ENCODE data around the gene DIAPH2.

The DIAPH2 gene

DNA sequence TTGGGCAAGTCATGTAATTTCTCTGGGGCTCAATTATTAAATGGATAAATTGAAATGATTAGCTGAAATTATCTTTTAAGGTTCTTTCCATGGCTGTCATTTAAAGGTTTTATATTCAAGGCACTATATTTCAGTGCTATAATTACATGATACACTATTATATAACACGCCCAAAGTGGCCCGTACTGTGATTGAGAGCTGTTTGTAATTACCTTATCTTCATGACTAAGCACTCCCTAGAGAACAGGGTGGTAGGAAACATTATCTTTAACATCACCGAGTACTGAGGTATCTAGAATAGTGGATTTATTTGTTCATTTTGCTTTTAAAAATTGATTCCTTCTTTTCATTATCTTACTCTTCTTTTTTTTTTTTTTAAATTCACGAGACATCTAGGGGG is 79.0 kb downstream of the DIAPH2 start (continued):
- TF ChIP-seq SNAI2 (CRISPR knock-in tag; IDR thresholded peaks at IDR 0.05), result no peak
- no peak for TF ChIP-seq ISL1 (CRISPR knock-in tag; IDR thresholded peaks at IDR 0.05)
- no peak for TF ChIP-seq ARNTL (CRISPR knock-in tag; IDR thresholded peaks at IDR 0.05; ENCODE audit: borderline replicate concordance, low read depth)

DNA sequence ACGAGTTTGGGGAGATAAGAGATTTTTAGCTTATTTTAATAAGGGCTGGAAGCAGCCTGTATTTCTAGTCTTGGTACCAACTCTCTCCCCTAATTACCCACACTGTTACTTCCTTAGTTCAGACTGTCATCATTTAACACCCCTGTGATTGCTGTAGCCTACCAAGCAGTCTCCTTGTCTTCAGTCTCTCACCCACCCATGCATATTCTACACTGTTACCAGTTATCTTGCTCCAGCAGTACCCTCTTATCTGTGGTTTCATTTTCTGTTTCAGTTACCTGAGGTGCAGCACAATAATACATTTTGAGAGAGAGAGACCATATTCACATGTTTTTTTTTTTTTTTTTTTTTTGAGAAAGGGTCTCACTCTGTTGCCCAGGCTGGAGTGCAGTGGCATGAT is 80.2 kb downstream of the DIAPH2 start:
- no peak for ATAC-seq
- TF ChIP-seq, protein P1, sequence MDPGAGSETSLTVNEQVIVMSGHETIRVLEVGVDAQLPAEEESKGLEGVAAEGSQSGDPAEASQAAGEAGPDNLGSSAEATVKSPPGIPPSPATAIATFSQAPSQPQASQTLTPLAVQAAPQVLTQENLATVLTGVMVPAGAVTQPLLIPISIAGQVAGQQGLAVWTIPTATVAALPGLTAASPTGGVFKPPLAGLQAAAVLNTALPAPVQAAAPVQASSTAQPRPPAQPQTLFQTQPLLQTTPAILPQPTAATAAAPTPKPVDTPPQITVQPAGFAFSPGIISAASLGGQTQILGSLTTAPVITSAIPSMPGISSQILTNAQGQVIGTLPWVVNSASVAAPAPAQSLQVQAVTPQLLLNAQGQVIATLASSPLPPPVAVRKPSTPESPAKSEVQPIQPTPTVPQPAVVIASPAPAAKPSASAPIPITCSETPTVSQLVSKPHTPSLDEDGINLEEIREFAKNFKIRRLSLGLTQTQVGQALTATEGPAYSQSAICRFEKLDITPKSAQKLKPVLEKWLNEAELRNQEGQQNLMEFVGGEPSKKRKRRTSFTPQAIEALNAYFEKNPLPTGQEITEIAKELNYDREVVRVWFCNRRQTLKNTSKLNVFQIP (CRISPR knock-in tag; IDR thresholded peaks at IDR 0.05; ENCODE audit: borderline replicate concordance, low read depth), result no peak
- TF ChIP-seq ARNTL (CRISPR knock-in tag; IDR thresholded peaks at IDR 0.05; ENCODE audit: borderline replicate concordance, low read depth), result no peak
- TF ChIP-seq CSDC2 (CRISPR knock-in tag; IDR thresholded peaks at IDR 0.05), result no peak
- TF ChIP-seq, protein P2, sequence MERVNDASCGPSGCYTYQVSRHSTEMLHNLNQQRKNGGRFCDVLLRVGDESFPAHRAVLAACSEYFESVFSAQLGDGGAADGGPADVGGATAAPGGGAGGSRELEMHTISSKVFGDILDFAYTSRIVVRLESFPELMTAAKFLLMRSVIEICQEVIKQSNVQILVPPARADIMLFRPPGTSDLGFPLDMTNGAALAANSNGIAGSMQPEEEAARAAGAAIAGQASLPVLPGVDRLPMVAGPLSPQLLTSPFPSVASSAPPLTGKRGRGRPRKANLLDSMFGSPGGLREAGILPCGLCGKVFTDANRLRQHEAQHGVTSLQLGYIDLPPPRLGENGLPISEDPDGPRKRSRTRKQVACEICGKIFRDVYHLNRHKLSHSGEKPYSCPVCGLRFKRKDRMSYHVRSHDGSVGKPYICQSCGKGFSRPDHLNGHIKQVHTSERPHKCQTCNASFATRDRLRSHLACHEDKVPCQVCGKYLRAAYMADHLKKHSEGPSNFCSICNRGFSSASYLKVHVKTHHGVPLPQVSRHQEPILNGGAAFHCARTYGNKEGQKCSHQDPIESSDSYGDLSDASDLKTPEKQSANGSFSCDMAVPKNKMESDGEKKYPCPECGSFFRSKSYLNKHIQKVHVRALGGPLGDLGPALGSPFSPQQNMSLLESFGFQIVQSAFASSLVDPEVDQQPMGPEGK (CRISPR knock-in tag; IDR thresholded peaks at IDR 0.05; ENCODE audit: borderline replicate concordance), result no peak
- no peak for TF ChIP-seq ESRRG (CRISPR knock-in tag; IDR thresholded peaks at IDR 0.05)
- no peak for TF ChIP-seq RARB (CRISPR knock-in tag; IDR thresholded peaks at IDR 0.05)
- TF ChIP-seq TCF4 (CRISPR knock-in tag; IDR thresholded peaks at IDR 0.05; ENCODE audit: borderline replicate concordance), result no peak
- TF ChIP-seq ZNF8 (CRISPR knock-in tag; IDR thresholded peaks at IDR 0.05), result no peak
- no peak for TF ChIP-seq SNAI2 (CRISPR knock-in tag; IDR thresholded peaks at IDR 0.05)
- TF ChIP-seq ZNF565 (CRISPR knock-in tag; conservative IDR thresholded peaks at IDR 0.05; ENCODE audit: low read depth), result no peak

DNA sequence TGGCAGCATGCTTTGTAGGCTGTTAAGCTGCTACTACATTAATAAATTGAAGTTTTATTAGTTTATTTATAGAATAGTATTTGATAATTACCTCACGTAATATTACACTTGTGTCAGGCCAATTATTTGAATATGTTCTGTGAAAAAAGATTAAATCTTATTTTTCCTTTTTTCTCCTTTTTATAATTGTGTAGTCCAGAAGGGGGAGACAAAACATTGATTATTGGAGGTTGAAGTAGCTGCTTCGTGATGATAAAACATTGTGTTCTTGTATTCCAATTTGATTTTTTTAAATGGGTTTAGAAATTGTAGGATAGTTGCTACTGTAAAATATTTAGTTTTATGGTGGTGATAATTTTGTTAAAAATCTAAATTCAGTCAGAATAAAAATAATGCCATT is 85.7 kb downstream of the DIAPH2 start:
- ATAC-seq, result no peak
- no peak for TF ChIP-seq GLIS3 (CRISPR knock-in tag; IDR thresholded peaks at IDR 0.05)
- TF ChIP-seq CSDC2 (CRISPR knock-in tag; IDR thresholded peaks at IDR 0.05), result no peak
- TF ChIP-seq, protein P3, sequence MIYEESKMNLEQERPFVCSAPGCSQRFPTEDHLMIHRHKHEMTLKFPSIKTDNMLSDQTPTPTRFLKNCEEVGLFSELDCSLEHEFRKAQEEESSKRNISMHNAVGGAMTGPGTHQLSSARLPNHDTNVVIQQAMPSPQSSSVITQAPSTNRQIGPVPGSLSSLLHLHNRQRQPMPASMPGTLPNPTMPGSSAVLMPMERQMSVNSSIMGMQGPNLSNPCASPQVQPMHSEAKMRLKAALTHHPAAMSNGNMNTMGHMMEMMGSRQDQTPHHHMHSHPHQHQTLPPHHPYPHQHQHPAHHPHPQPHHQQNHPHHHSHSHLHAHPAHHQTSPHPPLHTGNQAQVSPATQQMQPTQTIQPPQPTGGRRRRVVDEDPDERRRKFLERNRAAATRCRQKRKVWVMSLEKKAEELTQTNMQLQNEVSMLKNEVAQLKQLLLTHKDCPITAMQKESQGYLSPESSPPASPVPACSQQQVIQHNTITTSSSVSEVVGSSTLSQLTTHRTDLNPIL (CRISPR knock-in tag; IDR thresholded peaks at IDR 0.05; ENCODE audit: low read depth), result no peak
- no peak for TF ChIP-seq ZFP3 (CRISPR knock-in tag; IDR thresholded peaks at IDR 0.05)
- no peak for TF ChIP-seq ZNF565 (CRISPR knock-in tag; conservative IDR thresholded peaks at IDR 0.05; ENCODE audit: low read depth)
- TF ChIP-seq, protein P4, sequence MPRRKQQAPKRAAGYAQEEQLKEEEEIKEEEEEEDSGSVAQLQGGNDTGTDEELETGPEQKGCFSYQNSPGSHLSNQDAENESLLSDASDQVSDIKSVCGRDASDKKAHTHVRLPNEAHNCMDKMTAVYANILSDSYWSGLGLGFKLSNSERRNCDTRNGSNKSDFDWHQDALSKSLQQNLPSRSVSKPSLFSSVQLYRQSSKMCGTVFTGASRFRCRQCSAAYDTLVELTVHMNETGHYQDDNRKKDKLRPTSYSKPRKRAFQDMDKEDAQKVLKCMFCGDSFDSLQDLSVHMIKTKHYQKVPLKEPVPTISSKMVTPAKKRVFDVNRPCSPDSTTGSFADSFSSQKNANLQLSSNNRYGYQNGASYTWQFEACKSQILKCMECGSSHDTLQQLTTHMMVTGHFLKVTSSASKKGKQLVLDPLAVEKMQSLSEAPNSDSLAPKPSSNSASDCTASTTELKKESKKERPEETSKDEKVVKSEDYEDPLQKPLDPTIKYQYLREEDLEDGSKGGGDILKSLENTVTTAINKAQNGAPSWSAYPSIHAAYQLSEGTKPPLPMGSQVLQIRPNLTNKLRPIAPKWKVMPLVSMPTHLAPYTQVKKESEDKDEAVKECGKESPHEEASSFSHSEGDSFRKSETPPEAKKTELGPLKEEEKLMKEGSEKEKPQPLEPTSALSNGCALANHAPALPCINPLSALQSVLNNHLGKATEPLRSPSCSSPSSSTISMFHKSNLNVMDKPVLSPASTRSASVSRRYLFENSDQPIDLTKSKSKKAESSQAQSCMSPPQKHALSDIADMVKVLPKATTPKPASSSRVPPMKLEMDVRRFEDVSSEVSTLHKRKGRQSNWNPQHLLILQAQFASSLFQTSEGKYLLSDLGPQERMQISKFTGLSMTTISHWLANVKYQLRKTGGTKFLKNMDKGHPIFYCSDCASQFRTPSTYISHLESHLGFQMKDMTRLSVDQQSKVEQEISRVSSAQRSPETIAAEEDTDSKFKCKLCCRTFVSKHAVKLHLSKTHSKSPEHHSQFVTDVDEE (CRISPR knock-in tag; IDR thresholded peaks at IDR 0.05), result no peak
- TF ChIP-seq ARNTL (CRISPR knock-in tag; IDR thresholded peaks at IDR 0.05; ENCODE audit: borderline replicate concordance, low read depth), result no peak
- TF ChIP-seq BACH2 (CRISPR knock-in tag; IDR thresholded peaks at IDR 0.05; ENCODE audit: borderline replicate concordance), result no peak
- TF ChIP-seq, protein P5, sequence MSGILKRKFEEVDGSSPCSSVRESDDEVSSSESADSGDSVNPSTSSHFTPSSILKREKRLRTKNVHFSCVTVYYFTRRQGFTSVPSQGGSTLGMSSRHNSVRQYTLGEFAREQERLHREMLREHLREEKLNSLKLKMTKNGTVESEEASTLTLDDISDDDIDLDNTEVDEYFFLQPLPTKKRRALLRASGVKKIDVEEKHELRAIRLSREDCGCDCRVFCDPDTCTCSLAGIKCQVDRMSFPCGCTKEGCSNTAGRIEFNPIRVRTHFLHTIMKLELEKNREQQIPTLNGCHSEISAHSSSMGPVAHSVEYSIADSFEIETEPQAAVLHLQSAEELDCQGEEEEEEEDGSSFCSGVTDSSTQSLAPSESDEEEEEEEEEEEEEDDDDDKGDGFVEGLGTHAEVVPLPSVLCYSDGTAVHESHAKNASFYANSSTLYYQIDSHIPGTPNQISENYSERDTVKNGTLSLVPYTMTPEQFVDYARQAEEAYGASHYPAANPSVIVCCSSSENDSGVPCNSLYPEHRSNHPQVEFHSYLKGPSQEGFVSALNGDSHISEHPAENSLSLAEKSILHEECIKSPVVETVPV (CRISPR knock-in tag; IDR thresholded peaks at IDR 0.05), result no peak
- no peak for TF ChIP-seq ESRRG (CRISPR knock-in tag; IDR thresholded peaks at IDR 0.05)
- no peak for TF ChIP-seq OSR1 (CRISPR knock-in tag; IDR thresholded peaks at IDR 0.05)
- no peak for TF ChIP-seq ISL1 (CRISPR knock-in tag; IDR thresholded peaks at IDR 0.05)
- no peak for TF ChIP-seq SNAI2 (CRISPR knock-in tag; IDR thresholded peaks at IDR 0.05)
- TF ChIP-seq, protein P1 (CRISPR knock-in tag; IDR thresholded peaks at IDR 0.05; ENCODE audit: borderline replicate concordance, low read depth), result no peak
- TF ChIP-seq, protein P2 (CRISPR knock-in tag; IDR thresholded peaks at IDR 0.05; ENCODE audit: borderline replicate concordance), result no peak
- no peak for TF ChIP-seq ZFP30 (CRISPR knock-in tag; IDR thresholded peaks at IDR 0.05)
